Right lobe of liver (tissue), 4 donors: ENCODE results near the gene ZRANB1.

Experiments
- CTCF ChIP-seq, 4 donors: fragments of 200-600 bp in 3 of 4; fragments of 450-650 bp in 1 of 4; IDR thresholded peaks; one replicate each; pipeline versions ENCODE4 v1.5.1 to v1.8.0; 2016 to 2022; ENCODE audit warnings: antibody characterized with exemption in 4 of 4, mild to moderate bottlenecking in 2 of 4
- POLR2A ChIP-seq: fragments of 450-650 bp; IDR thresholded peaks from one replicate; pipeline ENCODE4 v1.6.1; 2017; ENCODE audit warnings: antibody characterized with exemption, mild to moderate bottlenecking
- donor health status: DM: no; HTN: no; CAD: no.
- donor health status: DM: no; HTN: no; CAD: no.
- donor health status: DM: no; HTN: yes; CAD: no.

GRCh38 chr10:124994573-124995473, 52.9 kb downstream of the ZRANB1 start:
- TF ChIP-seq CTCF (IDR thresholded peaks at IDR 0.05) (no peak), POLR2A (no peak)
